HG03095 (cell line): ENCODE measurements around the gene RNLS.

Source experiments
- ATAC-seq: cut with Tn5 transposase; IDR thresholded peaks from one replicate; pipeline ENCODE4 v1.9.1; 2021; ENCODE audit warnings: moderate library complexity; ENCODE audit not compliant: unreplicated experiment

The RNLS gene

DNA sequence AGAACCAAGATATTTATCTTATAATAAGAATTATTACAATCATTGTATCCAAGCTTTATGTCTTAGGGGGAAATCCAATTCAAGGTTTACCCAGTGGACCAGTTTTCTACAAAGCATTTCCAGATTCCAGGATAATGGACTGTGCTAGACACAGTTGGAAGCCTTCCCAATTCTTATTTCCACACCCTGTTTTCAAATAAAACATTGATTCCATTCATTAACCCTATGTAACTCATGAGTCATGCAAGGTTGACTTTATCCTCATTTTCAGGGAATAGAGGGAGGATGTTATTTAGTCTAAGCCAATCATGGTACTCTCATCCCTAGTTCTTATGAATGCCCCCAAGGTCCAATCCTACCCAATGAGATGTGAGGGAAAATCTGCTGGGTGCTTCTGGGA lies 145.7 kb downstream of the RNLS start:
- no peak for ATAC-seq

DNA sequence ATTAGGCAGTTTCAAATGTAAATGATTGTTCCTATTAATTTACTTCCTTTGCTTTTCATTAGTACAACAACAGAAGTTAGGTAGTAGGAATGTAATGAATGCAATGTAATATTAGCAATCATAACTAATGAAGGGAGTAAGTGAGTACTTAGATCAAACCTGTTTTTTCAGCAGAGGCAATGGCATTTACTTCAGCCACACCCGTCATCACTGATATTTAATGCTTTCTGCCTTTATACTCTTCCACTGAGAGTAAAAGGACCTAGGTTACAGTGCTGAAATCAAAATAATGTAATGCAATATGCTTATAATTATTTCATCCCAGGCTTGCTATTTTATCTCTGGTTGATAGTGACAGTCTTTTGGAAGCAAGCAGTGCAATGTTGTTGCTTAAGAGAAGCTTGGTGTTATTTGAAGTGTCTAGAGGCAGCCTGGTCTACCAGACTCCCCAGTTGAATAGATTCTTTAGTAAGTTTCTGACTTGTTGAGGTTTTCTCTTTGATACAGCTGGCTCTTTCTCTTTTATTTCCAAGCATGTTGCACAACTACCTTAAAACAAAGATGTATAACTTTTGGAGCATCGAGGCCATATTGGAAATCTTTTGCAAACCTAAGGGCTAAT lies 149.4 kb downstream of the RNLS start:
- no peak for ATAC-seq

DNA sequence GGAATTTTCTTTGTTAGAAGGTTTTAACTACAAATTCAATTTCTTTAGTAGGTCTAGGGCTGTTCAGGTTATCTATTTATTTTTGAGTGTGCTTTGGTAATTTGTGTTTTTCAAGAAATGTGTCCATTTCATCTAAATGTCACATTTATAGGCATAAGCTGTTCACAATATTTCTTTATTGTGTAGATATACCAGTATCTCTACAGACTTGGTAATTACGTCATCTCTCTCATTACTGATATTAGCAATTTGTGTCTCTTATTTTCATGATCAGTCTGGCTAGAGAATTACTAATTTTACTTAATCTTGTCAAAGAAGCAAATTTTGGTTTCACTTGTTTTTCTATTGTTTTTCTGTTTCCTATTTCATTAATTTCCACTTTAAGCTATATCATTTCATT lies 152.0 kb downstream of the RNLS start:
- no peak for ATAC-seq

- no peak for ATAC-seq
Observed at GRCh38 chr10:88428976-88429375, 154.1 kb downstream of the RNLS start.

DNA sequence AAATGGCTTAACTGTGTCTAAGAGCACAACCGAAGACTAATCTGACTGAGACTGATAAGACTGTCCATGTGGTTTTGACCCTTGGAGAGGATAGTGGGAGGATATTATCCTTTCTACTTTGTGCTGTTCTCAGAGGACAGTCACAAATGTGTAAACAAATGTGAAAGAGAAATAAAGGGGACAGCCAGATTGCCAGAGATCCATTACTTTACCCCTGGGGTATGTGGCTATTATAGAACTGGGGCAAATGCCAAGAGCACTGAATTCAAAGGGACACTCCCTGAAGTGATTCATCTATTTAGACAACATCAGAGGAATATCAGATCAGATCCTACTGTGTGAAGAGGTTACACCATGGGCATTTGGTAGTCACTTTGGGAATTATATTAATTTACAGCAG lies 154.7 kb downstream of the RNLS start:
- no peak for ATAC-seq

GRCh38 chr10:88427024-88427423 lies 156.1 kb downstream of the RNLS start:
- ATAC-seq, result no peak

DNA sequence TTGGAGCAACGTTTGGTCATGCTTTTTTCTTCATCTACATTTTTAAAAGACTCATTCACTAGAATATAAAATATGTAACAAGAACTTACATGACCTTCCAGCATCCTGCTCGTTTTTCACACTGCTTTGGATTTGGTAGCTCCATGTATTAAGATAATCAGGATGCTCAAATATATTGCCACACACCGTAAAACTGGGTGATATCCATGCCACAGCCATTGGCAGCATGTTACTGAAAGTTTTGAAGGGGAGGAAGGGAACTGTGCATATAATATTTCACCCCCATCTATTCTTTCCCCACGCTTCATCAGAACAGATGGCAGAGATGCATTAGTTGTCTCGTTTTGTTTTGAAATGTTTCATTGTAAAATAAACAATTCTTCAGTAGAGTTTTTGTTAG lies 158.2 kb downstream of the RNLS start:
- ATAC-seq, result no peak

- ATAC-seq, result no peak
Observed at GRCh38 chr10:88423732-88424131, 159.4 kb downstream of the RNLS start.

DNA sequence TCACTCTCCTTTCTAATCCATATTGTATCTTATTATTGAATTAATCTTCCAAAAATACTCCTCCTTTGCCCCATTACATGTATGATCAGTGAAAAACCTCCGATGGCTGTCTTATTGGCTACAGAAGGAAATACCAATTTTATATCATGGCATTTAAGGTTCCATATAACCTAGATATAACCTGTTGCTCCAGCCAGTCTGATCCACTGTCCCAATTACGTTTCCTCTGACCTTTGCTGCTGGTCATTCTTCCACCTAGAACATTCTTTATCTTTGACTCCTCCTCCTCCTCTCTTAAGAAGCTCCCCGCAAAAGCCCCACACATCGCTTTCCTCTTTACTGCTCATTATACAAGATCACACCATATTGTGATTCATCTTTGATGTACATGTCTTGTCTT lies 161.5 kb downstream of the RNLS start:
- ATAC-seq, result no peak

GRCh38 chr10:88418871-88419270 lies 164.2 kb downstream of the RNLS start:
- no peak for ATAC-seq

- ATAC-seq, result no peak
Observed at GRCh38 chr10:88417387-88418030, 165.6 kb downstream of the RNLS start.

DNA sequence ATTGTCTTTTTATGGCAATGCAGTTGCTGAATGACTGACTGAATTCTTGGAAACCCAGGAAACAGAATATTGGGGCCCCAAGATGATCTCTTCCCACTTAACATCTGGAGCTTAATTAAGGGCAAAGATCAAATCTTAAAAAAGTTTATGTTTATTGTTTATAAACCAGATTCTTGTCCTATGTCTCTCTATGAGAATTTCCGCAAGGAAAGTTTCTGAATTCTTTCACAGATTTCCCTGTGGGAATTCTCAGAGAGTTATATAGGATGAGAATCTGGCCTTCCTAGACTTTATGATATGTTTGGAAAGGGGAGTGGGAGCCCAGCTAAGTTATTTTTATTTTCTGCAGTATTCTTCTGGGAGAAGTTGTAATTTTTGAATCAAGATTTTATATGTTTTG lies 166.3 kb downstream of the RNLS start:
- ATAC-seq, result no peak

DNA sequence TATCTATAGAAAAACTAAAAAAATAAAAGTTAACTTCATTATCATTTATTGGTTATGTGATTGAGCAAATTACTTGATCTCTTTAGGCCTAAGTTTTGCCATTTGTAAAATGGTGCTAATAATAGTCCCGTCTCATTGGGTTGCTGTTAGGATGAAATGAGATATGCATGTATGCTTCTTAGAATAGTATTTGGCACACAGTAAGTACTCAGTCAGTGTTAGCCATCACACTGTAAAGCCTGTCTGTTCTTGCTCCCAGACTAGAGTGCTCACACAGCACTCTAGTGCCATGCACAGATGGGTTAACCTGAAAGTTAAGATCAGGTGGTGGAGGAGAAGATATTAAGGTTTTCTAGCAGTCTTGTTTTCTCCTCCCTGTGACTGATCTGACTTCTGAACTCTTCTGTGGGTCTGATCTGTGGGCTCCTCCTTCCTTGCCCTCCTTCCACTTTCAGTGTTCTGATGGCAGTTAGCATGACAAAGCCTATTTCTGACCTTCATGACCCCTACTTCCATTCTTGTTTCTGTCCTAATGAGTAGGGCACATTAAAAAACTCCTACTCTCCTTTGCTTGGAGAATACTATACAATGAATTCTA lies 167.5 kb downstream of the RNLS start:
- ATAC-seq, result no peak

- no peak for ATAC-seq
Observed at GRCh38 chr10:88413412-88413811, 169.7 kb downstream of the RNLS start.

DNA sequence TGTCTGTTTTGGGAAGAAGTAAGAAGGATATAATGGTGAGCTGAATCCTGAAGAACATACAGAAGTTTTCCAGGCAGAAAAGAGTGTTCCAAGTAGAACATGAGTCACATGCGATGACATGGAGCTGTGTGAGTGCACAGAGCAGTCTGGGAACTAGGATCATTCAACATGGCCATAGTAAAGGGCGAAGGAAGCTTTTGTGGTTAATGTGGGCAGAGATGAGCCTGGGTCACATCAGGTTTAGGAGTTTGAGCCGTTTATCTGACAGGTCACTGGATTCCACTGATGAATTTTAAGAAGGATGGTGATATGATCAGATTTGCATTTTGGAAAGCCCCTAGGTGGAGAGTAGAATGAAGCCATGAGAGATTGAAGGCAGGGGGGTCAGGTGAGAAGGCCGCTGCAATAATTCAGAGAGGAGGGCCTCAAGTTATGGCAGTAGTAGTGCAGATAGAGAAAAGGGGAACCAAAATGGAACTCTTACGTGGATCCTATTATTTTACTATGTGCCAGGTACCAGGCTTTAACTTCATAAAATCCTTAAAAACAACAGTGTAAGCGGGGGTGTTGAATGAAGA lies 171.3 kb downstream of the RNLS start:
- no peak for ATAC-seq

GRCh38 chr10:88409824-88410223 lies 173.3 kb downstream of the RNLS start:
- ATAC-seq, result no peak

- ATAC-seq, result peak; percentile 54
Observed at GRCh38 chr10:88409236-88409635, 173.9 kb downstream of the RNLS start.

- ATAC-seq, result no peak
Observed at GRCh38 chr10:88408096-88408495, 175.0 kb downstream of the RNLS start.

GRCh38 chr10:88404133-88404532 lies 179.0 kb downstream of the RNLS start:
- no peak for ATAC-seq

- no peak for ATAC-seq
Observed at GRCh38 chr10:88401671-88402347, 181.3 kb downstream of the RNLS start.

GRCh38 chr10:88399240-88399639 lies 183.9 kb downstream of the RNLS start:
- ATAC-seq, result no peak

DNA sequence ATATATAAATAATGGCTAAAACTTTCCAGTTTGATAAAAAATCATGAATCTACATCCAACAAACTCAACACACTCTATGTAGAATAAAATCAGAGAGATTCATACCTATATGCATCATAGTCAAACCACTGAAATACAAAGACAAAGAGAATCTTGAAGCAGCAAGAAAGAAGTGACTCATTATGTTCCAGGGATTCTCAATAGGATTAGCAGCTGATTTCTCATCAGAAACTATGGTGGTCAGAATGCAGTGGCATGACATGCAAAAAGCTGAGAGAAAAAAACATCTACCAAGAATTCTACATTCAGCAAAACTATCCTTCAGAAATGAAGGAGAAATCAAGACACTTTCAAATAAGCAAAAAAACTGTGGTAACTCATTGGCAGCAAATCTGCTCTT lies 187.4 kb downstream of the RNLS start:
- no peak for ATAC-seq
